ENCODE measurements around the gene SPEN. TPM values are rescaled to one million over a fixed set of nuclear protein-coding genes. Genes with fewer than 3 reads are reported as not detected.
A peak's percentile ranks its signal among the peaks of the same experiment; 100 is the strongest.

Gene SPEN
- total RNA-seq, 1 experiment from 2014 or later: 44.2 TPM

DNA sequence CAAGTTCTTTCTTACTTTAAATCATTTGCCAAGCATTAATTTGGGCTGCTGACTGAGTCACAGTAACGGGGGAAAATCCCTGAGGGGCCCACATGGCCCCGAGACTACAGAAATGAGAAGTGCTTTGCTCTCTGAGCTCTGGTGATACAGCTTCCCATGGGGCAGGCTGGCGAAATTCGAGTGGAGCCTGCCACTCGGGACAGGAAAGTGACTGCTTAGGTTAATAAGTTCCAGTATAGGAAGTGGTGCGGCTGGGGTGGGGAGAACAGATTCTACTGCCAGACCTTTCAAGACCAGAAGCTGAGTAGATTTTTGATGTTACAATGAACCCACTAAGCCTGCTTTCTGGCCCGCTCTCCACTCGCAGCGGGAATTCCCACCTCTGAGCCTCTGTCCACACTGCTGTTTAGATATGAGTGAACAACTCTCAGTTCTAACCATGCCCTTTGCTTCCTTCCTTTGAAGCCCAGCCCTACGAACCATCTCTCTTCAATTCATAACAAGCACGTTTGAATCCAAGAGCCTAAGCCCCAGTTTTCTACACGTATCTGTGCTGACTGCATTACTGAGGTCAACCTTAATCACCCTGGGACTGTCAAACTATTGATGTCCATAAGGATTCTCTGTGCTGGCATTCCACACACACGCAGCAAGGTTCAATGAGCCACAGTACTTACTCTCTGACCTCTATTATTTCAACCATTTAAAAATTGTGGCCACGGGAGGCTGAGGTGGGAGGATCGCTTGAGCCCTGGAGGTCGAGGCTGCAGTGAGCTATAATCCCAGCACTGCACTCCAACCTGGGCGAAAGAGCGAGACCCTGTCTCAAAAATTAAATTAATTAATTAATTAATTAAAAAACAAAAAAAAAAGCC lies 118.8 kb downstream of the SPEN start:
- H3K4me3 Mint-ChIP-seq (ENCODE audit: unreplicated experiment): no peak overlapping the region
- H3K9me3 Mint-ChIP-seq (ENCODE audit: unreplicated experiment): no peaks in the 10 kb centered on the region
- intact Hi-C loops (cut with micrococcal nuclease): no loop called here
- DNase-seq (ENCODE audit: unreplicated experiment): no peak
- H3K4me1 Mint-ChIP-seq (ENCODE audit: insufficient read depth, unreplicated experiment): peaks cover 13% of the 10 kb centered on the region
- CTCF ChIA-PET: interaction anchor here (0.7 kb wide), 1 partner anchor 54 kb away, joined by 3 read pairs; no protein-coding TSS in a partner anchor
- no peaks in the 10 kb centered on the region for H3K27me3 Mint-ChIP-seq (ENCODE audit: insufficient read depth, unreplicated experiment)
- POLR2A ChIA-PET: interaction anchor here (1.8 kb wide), 1 partner anchor 10 kb away, joined by 6 read pairs; the partner anchor contains the start of gene ZBTB17
- TF ChIP-seq, protein P1, sequence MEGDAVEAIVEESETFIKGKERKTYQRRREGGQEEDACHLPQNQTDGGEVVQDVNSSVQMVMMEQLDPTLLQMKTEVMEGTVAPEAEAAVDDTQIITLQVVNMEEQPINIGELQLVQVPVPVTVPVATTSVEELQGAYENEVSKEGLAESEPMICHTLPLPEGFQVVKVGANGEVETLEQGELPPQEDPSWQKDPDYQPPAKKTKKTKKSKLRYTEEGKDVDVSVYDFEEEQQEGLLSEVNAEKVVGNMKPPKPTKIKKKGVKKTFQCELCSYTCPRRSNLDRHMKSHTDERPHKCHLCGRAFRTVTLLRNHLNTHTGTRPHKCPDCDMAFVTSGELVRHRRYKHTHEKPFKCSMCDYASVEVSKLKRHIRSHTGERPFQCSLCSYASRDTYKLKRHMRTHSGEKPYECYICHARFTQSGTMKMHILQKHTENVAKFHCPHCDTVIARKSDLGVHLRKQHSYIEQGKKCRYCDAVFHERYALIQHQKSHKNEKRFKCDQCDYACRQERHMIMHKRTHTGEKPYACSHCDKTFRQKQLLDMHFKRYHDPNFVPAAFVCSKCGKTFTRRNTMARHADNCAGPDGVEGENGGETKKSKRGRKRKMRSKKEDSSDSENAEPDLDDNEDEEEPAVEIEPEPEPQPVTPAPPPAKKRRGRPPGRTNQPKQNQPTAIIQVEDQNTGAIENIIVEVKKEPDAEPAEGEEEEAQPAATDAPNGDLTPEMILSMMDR (IDR thresholded peaks at IDR 0.05; ENCODE audit: unreplicated experiment): no peak
- H3K27ac Mint-ChIP-seq (ENCODE audit: low read depth, unreplicated experiment): peak overlapping the region; percentile 16
- no TSS peak for BruUV-seq (replicated peaks)
- peaks cover 20% of the 10 kb centered on the region for H3K36me3 Mint-ChIP-seq (ENCODE audit: insufficient read depth, unreplicated experiment)

DNA sequence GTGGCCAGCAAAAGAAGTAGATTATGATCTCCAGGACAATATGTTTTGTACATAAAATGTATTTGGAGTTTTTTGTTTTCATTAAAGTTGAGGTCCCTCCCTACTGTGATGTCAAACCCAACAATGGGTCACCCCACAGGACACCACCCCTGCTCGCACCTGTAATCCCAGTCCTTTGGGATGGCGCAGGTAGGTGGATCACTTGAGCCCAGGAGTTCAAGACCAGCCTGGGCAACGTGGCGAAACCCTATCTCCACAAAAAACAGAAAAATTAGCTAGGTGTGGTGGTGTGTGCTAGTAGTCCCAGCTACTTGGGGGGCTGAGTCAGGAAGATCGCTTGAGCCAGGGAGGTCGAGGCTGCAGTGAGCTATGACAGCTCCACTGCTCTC lies 119.4 kb downstream of the SPEN start:
- intact Hi-C loops (cut with micrococcal nuclease): no loop called here
- H3K4me3 Mint-ChIP-seq (ENCODE audit: unreplicated experiment): no peak overlapping the region
- no peak for DNase-seq (ENCODE audit: unreplicated experiment)
- peaks cover 13% of the 10 kb centered on the region for H3K4me1 Mint-ChIP-seq (ENCODE audit: insufficient read depth, unreplicated experiment)
- H3K27me3 Mint-ChIP-seq (ENCODE audit: insufficient read depth, unreplicated experiment): no peaks in the 10 kb centered on the region
- CTCF ChIA-PET: interaction anchor here (0.7 kb wide), 1 partner anchor 53 kb away, joined by 3 read pairs; no protein-coding TSS in a partner anchor
- POLR2A ChIA-PET: interaction anchor here (1.8 kb wide), 1 partner anchor 9 kb away, joined by 6 read pairs; the partner anchor contains the start of gene ZBTB17
- TF ChIP-seq, protein P1 (IDR thresholded peaks at IDR 0.05; ENCODE audit: unreplicated experiment): no peak
- no TSS peak for BruUV-seq (replicated peaks)
- peaks cover 18% of the 10 kb centered on the region for H3K36me3 Mint-ChIP-seq (ENCODE audit: insufficient read depth, unreplicated experiment)
- no peaks in the 10 kb centered on the region for H3K9me3 Mint-ChIP-seq (ENCODE audit: unreplicated experiment)
- no peak overlapping the region for H3K27ac Mint-ChIP-seq (ENCODE audit: low read depth, unreplicated experiment)

DNA sequence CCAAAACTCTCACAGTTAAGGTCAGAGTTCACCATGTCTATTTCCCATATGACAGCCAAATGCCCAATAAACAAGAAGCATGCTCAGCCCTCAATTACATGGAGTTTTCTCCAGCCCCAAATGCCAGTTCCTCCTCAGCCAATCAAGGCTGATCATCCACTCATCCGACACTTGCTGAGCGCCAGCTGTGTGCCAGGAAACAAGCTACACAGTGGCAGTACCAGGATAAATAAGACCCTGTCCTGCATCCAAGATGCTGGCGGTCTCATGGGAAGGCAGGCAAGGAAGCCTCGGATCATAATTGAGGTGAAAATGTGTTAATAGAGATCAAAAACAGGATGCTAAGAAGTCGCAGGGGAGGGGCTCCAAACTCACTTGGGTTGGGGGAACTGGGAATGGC lies 120.7 kb downstream of the SPEN start:
- BruUV-seq (replicated peaks): no TSS peak
- H3K4me3 Mint-ChIP-seq (ENCODE audit: unreplicated experiment): no peak overlapping the region
- peaks cover 11% of the 10 kb centered on the region for H3K4me1 Mint-ChIP-seq (ENCODE audit: insufficient read depth, unreplicated experiment)
- DNase-seq (ENCODE audit: unreplicated experiment): no peak
- TF ChIP-seq, protein P1 (IDR thresholded peaks at IDR 0.05; ENCODE audit: unreplicated experiment): no peak
- no peaks in the 10 kb centered on the region for H3K27me3 Mint-ChIP-seq (ENCODE audit: insufficient read depth, unreplicated experiment)
- intact Hi-C loops (cut with micrococcal nuclease): no loop called here
- no peak overlapping the region for H3K27ac Mint-ChIP-seq (ENCODE audit: low read depth, unreplicated experiment)
- CTCF ChIA-PET: no interaction called here
- H3K36me3 Mint-ChIP-seq (ENCODE audit: insufficient read depth, unreplicated experiment): peaks cover 25% of the 10 kb centered on the region
- H3K9me3 Mint-ChIP-seq (ENCODE audit: unreplicated experiment): no peaks in the 10 kb centered on the region
- POLR2A ChIA-PET: interaction anchor here (0.9 kb wide), 1 partner anchor 12 kb away, joined by 3 read pairs; no protein-coding TSS in a partner anchor

DNA sequence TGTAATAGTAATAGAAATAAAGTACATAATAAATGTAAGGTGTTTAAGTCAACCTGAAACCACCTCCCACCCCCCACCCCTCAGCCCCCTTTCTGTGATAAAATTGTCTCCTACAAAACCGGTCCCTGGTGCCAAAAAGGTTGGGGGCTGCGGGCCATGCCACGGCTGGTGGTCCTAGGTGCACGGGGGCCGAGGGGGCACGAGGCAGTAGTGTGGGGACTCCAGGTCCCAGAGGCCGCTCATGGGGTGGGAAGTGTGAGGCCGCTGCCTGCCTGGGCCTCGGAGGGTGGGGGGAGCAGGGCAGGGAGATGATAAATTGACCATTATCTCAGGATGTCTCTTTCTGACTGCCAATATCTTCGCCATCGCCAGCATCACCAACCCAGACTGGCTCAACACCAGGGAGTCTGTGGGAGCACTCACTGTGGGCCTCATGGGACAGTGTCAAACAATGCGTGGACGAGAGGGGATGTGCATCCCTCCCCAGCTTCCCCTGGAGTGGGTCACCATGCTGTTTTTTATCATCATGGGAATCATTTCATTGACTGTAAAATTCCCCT lies 121.9 kb downstream of the SPEN start:
- POLR2A ChIA-PET: interaction anchor here (0.7 kb wide), 1 partner anchor 16 kb away, joined by 3 read pairs; no protein-coding TSS in a partner anchor
- H3K4me1 Mint-ChIP-seq (ENCODE audit: insufficient read depth, unreplicated experiment): peaks cover 13% of the 10 kb centered on the region
- H3K27me3 Mint-ChIP-seq (ENCODE audit: insufficient read depth, unreplicated experiment): no peaks in the 10 kb centered on the region
- CTCF ChIA-PET: interaction anchor here (0.6 kb wide), 1 partner anchor 290 kb away, joined by 4 read pairs; no protein-coding TSS in a partner anchor
- intact Hi-C loops (cut with micrococcal nuclease): no loop called here
- no TSS peak for BruUV-seq (replicated peaks)
- DNase-seq (ENCODE audit: unreplicated experiment): no peak
- H3K9me3 Mint-ChIP-seq (ENCODE audit: unreplicated experiment): no peaks in the 10 kb centered on the region
- no peak overlapping the region for H3K4me3 Mint-ChIP-seq (ENCODE audit: unreplicated experiment)
- H3K27ac Mint-ChIP-seq (ENCODE audit: low read depth, unreplicated experiment): no peak overlapping the region
- peaks cover 33% of the 10 kb centered on the region for H3K36me3 Mint-ChIP-seq (ENCODE audit: insufficient read depth, unreplicated experiment)
- TF ChIP-seq, protein P1 (IDR thresholded peaks at IDR 0.05; ENCODE audit: unreplicated experiment): no peak

Measured in MCF 10A (cell line).